Nephron progenitor cell (in vitro differentiated cells): ENCODE results near the gene SIRT6.

ENCODE experiments used
- DNase-seq: peaks from one replicate; pipeline ENCODE4 v3.0.0; 2021
- H3K27ac Mint-ChIP-seq: 2 replicates; pipeline ENCODE4 v1.8.0; 2021; ENCODE audit warnings: mild to moderate bottlenecking, moderate library complexity, mixed read lengths
- H3K27me3 Mint-ChIP-seq: 2 replicates; pipeline ENCODE4 v1.8.0; 2021; ENCODE audit warnings: mild to moderate bottlenecking, low read depth, mixed read lengths; ENCODE audit not compliant: poor library complexity
- H3K36me3 Mint-ChIP-seq: 2 replicates; pipeline ENCODE4 v1.8.0; 2021; ENCODE audit warnings: low read depth, mixed read lengths
- H3K4me1 Mint-ChIP-seq: 2 replicates; pipeline ENCODE4 v1.8.0; 2021; ENCODE audit warnings: mixed read lengths
- H3K4me3 Mint-ChIP-seq: 2 replicates; pipeline ENCODE4 v1.8.0; 2021; ENCODE audit warnings: mild to moderate bottlenecking, moderate library complexity, mixed read lengths
- H3K9me3 Mint-ChIP-seq: 2 replicates; pipeline ENCODE4 v1.8.0; 2021; ENCODE audit warnings: mild to moderate bottlenecking, moderate library complexity, mixed read lengths
- TF ChIP-seq, protein P1 (sequence below): fragments of 200-600 bp; sonication (generic); IDR thresholded peaks from 2 replicates; pipeline ENCODE4 v1.5.0; 2021; ENCODE audit warnings: antibody characterized with exemption

SIRT6 gene

DNA sequence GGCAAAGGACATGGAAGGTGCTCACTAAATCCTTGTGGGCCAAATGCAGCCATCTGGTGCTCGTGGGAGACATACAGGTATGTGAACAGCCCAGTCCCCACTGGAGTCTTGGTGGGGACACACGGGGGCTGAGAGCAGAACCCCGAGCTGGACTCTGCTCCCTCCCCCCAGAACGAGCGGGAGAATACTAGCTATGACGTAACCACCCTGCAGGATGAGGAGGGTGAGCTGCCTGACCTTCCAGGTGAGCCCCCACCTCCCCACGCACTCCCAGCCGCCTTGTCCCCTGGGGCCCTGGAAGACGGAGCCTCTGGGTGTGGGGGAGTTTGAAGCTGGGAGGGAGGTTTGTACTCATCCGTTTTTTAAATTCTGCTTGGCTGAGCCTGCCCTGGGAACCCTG, 33.4 kb upstream of the SIRT6 start:
- H3K27ac Mint-ChIP-seq, result no peak overlapping the region
- H3K36me3 Mint-ChIP-seq, result no peaks in the 10 kb centered on the region
- H3K4me3 Mint-ChIP-seq, result no peak overlapping the region
- peaks cover 6% of the 10 kb centered on the region for H3K9me3 Mint-ChIP-seq
- peaks cover 48% of the 10 kb centered on the region for H3K27me3 Mint-ChIP-seq
- TF ChIP-seq, protein P1, sequence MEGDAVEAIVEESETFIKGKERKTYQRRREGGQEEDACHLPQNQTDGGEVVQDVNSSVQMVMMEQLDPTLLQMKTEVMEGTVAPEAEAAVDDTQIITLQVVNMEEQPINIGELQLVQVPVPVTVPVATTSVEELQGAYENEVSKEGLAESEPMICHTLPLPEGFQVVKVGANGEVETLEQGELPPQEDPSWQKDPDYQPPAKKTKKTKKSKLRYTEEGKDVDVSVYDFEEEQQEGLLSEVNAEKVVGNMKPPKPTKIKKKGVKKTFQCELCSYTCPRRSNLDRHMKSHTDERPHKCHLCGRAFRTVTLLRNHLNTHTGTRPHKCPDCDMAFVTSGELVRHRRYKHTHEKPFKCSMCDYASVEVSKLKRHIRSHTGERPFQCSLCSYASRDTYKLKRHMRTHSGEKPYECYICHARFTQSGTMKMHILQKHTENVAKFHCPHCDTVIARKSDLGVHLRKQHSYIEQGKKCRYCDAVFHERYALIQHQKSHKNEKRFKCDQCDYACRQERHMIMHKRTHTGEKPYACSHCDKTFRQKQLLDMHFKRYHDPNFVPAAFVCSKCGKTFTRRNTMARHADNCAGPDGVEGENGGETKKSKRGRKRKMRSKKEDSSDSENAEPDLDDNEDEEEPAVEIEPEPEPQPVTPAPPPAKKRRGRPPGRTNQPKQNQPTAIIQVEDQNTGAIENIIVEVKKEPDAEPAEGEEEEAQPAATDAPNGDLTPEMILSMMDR, result no peak
- H3K4me1 Mint-ChIP-seq, result no peaks in the 10 kb centered on the region
- no peak for DNase-seq

DNA sequence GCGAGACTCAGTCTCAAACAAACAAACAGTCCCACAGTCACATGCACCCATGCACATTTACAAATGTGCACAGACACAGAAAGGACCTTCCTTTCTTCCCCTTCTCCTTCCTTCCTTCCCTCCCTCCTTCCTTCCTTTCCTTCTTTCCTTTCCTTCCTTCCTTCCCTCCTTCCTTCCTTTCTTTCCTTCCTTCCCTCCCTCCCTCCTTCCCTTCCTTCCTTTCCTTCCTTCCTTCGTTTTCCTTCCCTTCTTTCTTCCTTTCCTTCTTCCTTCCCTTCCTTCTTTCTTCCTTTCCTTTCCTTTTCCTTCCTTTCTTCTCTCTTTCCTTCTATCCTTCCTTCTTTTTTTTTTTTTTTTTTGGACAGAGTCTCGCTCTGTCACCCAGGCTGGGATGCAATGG, 30.8 kb upstream of the SIRT6 start:
- Mint-ChIP-seq H3K36me3 (no peaks in the 10 kb centered on the region), H3K27me3 (peaks cover 45% of the 10 kb centered on the region), H3K4me3 (no peak overlapping the region), H3K27ac (no peak overlapping the region), H3K9me3 (peaks cover 6% of the 10 kb centered on the region), H3K4me1 (no peaks in the 10 kb centered on the region)
- TF ChIP-seq, protein P1, result no peak
- DNase-seq, result no peak

DNA sequence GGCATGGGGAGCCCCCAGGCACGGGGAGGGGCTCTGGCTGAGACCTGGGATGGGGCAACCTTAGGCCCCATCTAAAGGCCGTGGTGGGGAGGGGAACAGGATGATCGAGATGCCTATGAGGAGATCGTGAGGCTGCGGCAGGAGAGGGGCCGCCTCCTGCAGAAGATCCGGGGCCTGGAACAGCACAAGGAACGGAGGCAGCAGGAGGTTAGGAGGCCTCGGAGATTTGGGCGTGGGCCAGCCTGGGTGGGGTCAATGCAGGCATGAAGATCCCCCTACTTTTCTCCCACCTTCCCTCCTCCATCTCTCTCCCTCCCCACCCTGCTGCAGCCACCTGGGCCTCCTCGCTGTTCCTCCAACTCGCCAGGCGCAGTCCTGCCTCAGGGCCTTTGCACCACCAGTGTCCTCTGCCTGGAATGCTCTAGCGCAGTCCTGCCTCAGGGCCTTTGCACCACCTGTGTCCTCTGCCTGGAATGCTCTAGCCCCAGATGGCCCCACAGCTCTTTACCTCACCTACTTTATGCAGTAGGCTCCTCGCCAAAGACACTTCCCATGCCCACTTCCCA, 27.9 kb upstream of the SIRT6 start:
- DNase-seq, result no peak
- H3K36me3 Mint-ChIP-seq, result no peaks in the 10 kb centered on the region
- H3K4me1 Mint-ChIP-seq, result no peaks in the 10 kb centered on the region
- no peaks in the 10 kb centered on the region for H3K9me3 Mint-ChIP-seq
- TF ChIP-seq, protein P1, result no peak
- H3K27ac Mint-ChIP-seq, result no peak overlapping the region
- H3K4me3 Mint-ChIP-seq, result no peak overlapping the region
- peaks cover 60% of the 10 kb centered on the region for H3K27me3 Mint-ChIP-seq

DNA sequence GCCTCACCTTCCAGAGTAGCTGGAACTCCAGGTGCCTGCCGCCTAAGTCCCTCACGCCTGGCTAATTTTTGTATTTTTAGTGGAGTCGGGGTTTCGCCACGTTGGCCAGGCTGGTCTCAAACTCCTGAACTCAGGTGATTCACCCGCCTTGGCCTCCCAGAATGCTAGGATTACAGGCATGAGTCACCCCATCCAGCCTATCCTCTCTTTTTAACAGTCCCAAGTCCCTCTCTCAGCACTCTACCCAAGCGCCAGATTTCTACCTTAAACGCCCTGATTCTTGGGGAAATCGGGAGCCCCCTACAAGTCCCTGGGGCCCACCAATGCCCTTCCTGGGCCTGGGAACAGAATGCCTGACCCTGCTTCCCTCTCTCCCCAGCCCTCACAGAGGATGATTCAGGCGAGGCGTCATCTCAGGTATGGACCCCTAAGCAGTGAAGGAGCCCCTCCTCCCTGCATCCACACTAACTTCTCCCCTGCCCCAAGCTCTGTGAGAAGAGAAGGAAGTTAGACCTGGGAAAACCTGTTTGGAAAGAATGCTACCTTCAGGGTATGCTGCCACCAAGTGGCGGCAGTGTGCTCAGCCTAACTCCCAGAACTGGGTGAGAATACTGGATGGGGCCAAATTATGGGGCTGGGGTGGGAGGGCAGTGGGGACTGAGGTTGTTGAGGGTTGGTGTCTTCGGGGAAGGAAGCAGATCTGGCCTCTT, 26.2 kb upstream of the SIRT6 start:
- H3K27ac Mint-ChIP-seq, result no peak overlapping the region
- no peaks in the 10 kb centered on the region for H3K4me1 Mint-ChIP-seq
- TF ChIP-seq, protein P1, result no peak
- peaks cover 61% of the 10 kb centered on the region for H3K27me3 Mint-ChIP-seq
- H3K4me3 Mint-ChIP-seq, result no peak overlapping the region
- H3K9me3 Mint-ChIP-seq, result no peaks in the 10 kb centered on the region
- no peak for DNase-seq
- no peaks in the 10 kb centered on the region for H3K36me3 Mint-ChIP-seq

DNA sequence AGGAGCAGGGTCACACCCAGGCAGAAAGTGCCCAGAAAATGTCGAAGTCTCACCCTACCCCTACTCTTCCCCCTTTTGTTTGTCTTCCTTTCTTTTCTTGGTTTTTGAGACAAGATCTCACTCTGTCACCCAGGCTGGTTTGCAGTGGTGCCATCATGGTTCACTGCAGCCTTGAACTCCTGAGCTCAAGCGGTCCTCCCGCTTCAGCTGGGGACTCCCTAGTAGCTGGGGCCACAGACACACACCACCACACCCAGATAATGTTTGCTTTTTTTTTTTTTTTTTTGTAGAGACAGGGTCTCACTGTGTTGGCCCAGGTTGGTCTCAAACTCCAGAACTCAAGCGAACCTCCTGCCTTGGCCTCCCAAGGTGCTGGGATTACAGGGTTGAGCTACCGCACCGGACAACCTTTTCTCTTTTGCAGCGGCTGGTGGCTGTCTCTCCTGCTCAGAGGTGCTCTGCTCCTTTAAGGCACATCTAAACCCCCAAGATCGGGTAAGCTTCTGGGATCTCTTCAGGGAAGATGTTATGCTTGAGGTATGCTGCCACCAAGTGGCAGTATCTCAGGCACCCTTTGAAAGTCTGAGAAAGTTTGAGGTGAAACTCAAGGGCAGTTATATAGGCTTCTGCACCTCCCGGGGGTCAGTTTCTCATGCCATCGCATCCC, 24.6 kb upstream of the SIRT6 start:
- Mint-ChIP-seq H3K4me3 (no peak overlapping the region), H3K27me3 (peaks cover 63% of the 10 kb centered on the region), H3K9me3 (no peaks in the 10 kb centered on the region), H3K27ac (no peak overlapping the region), H3K4me1 (no peaks in the 10 kb centered on the region), H3K36me3 (no peaks in the 10 kb centered on the region)
- TF ChIP-seq, protein P1, result no peak
- no peak for DNase-seq
